Measurements from ENCODE around the gene ZNF282.

Gene ZNF282

GRCh38 chr7:149218469-149219420, 23.4 kb downstream of the ZNF282 start:
- TF ChIP-seq POLR2A (IDR thresholded peaks at IDR 0.05; ENCODE audit: extremely low read depth, insufficient read length), result no peak
- TF ChIP-seq MYC (IDR thresholded peaks at IDR 0.05; ENCODE audit: low read depth, low read length), result no peak
- TF ChIP-seq, protein P1, sequence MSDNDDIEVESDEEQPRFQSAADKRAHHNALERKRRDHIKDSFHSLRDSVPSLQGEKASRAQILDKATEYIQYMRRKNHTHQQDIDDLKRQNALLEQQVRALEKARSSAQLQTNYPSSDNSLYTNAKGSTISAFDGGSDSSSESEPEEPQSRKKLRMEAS (IDR thresholded peaks at IDR 0.05; ENCODE audit: low read depth, low read length), result no peak
- TF ChIP-seq CTCF (IDR thresholded peaks at IDR 0.05; ENCODE audit: low read depth, low read length), result no peak
- no peak overlapping the region for H3K4me3 ChIP-seq (ENCODE audit: low read depth, low read length)
- DNase-seq (ENCODE audit: low read depth), result no peak

- DNase-seq (ENCODE audit: low read depth), result no peak
- no peak overlapping the region for H3K4me3 ChIP-seq (ENCODE audit: low read depth, low read length)
- TF ChIP-seq POLR2A (IDR thresholded peaks at IDR 0.05; ENCODE audit: extremely low read depth, insufficient read length) (no peak), MYC (IDR thresholded peaks at IDR 0.05; ENCODE audit: low read depth, low read length) (no peak), CTCF (IDR thresholded peaks at IDR 0.05; ENCODE audit: low read depth, low read length) (no peak)
- TF ChIP-seq, protein P1 (IDR thresholded peaks at IDR 0.05; ENCODE audit: low read depth, low read length), result no peak
Observed at GRCh38 chr7:149220534-149220933, 25.2 kb downstream of the ZNF282 start.

- H3K4me3 ChIP-seq (ENCODE audit: low read depth, low read length), result no peak overlapping the region
- TF ChIP-seq POLR2A (IDR thresholded peaks at IDR 0.05; ENCODE audit: extremely low read depth, insufficient read length) (no peak), CTCF (IDR thresholded peaks at IDR 0.05; ENCODE audit: low read depth, low read length) (no peak), MYC (IDR thresholded peaks at IDR 0.05; ENCODE audit: low read depth, low read length) (no peak)
- TF ChIP-seq, protein P1 (IDR thresholded peaks at IDR 0.05; ENCODE audit: low read depth, low read length), result no peak
- DNase-seq (ENCODE audit: low read depth), result no peak
Observed at GRCh38 chr7:149223176-149223575, 27.8 kb downstream of the ZNF282 start.

DNA sequence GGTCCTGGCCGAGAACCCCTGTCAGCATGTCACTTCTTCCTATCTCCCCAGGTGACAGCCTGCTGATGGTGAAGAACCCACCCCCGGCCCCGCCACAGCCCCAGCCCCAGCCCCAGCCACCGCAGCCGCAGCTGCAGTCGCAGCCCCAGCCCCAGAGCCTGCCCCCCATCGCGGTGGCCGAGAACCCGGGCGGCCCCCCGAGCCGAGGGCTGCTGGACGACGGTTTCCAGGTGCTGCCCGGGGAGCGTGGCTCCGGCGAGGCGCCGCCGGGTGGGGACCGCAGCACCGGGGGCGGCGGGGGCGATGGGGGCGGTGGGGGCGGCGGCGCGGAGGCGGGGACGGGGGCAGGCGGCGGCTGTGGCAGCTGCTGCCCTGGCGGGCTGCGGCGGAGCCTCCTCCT, 28.4 kb downstream of the ZNF282 start:
- no peak for DNase-seq (ENCODE audit: low read depth)
- TF ChIP-seq POLR2A (IDR thresholded peaks at IDR 0.05; ENCODE audit: extremely low read depth, insufficient read length) (no peak), CTCF (IDR thresholded peaks at IDR 0.05; ENCODE audit: low read depth, low read length) (no peak), MYC (IDR thresholded peaks at IDR 0.05; ENCODE audit: low read depth, low read length) (no peak)
- TF ChIP-seq, protein P1 (IDR thresholded peaks at IDR 0.05; ENCODE audit: low read depth, low read length), result no peak
- H3K4me3 ChIP-seq (ENCODE audit: low read depth, low read length), result no peak overlapping the region

- DNase-seq (ENCODE audit: low read depth), result no peak
- TF ChIP-seq, protein P1 (IDR thresholded peaks at IDR 0.05; ENCODE audit: low read depth, low read length), result no peak
- TF ChIP-seq POLR2A (IDR thresholded peaks at IDR 0.05; ENCODE audit: extremely low read depth, insufficient read length), result no peak
- no peak for TF ChIP-seq MYC (IDR thresholded peaks at IDR 0.05; ENCODE audit: low read depth, low read length)
- no peak for TF ChIP-seq CTCF (IDR thresholded peaks at IDR 0.05; ENCODE audit: low read depth, low read length)
- H3K4me3 ChIP-seq (ENCODE audit: low read depth, low read length), result no peak overlapping the region
Observed at GRCh38 chr7:149224352-149224751, 29.0 kb downstream of the ZNF282 start.
